ENCODE results near the gene NEU2. TPM values are rescaled to one million over a fixed set of nuclear protein-coding genes. Genes with fewer than 3 reads are reported as not detected.

The NEU2 gene
- total RNA-seq, 2 donors from 2014 or later, result not detected

DNA sequence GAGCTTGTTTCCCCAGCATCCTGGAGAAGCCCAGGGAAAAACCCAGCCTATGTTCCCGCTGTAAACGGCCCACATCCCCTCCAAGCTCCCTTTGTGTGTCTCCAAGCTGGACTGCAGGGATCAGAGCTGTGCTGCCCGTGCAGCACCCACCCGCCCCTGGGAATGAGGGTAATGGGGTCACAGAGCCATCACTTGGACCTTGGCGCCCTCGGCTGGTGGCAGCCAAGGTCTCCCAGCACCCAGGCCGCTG is 27.0 kb downstream of the NEU2 start:
- H3K9ac ChIP-seq (ENCODE audit: extremely low read depth, low read length, poor library complexity, severe bottlenecking), result no peak overlapping the region
- no peaks in the 10 kb centered on the region for H3K9me3 ChIP-seq (ENCODE audit: control insufficient read depth, low read length)
- Mint-ChIP-seq H3K9me3 (no peaks in the 10 kb centered on the region), H3K27me3 (ENCODE audit: insufficient read depth) (peaks cover 13% of the 10 kb centered on the region), H3K27ac (no peak overlapping the region), H3K4me1 (no peaks in the 10 kb centered on the region), H3K36me3 (ENCODE audit: low read depth) (no peaks in the 10 kb centered on the region), H3K4me3 (no peak overlapping the region)
- peaks cover 2% of the 10 kb centered on the region for H3K27me3 ChIP-seq (ENCODE audit: control insufficient read depth, insufficient read depth, low read length, poor library complexity, severe bottlenecking)
- H3K27ac ChIP-seq (ENCODE audit: low read depth, low read length), result no peak overlapping the region
- no peaks in the 10 kb centered on the region for H3K36me3 ChIP-seq (ENCODE audit: control insufficient read depth, insufficient read depth, low read length)
- DNase-seq, result peak; percentile 72
- peaks cover 4% of the 10 kb centered on the region for H3K4me1 ChIP-seq (ENCODE audit: control insufficient read depth, insufficient read depth, low read length)
- TF ChIP-seq, protein P1, sequence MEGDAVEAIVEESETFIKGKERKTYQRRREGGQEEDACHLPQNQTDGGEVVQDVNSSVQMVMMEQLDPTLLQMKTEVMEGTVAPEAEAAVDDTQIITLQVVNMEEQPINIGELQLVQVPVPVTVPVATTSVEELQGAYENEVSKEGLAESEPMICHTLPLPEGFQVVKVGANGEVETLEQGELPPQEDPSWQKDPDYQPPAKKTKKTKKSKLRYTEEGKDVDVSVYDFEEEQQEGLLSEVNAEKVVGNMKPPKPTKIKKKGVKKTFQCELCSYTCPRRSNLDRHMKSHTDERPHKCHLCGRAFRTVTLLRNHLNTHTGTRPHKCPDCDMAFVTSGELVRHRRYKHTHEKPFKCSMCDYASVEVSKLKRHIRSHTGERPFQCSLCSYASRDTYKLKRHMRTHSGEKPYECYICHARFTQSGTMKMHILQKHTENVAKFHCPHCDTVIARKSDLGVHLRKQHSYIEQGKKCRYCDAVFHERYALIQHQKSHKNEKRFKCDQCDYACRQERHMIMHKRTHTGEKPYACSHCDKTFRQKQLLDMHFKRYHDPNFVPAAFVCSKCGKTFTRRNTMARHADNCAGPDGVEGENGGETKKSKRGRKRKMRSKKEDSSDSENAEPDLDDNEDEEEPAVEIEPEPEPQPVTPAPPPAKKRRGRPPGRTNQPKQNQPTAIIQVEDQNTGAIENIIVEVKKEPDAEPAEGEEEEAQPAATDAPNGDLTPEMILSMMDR (conservative IDR thresholded peaks at IDR 0.05), result no peak
- WGBS, 2 experiments (ENCODE audit: insufficient coverage in 1 of 2, insufficient read length in 1 of 2), result 88% methylated on average over 7 of the region's 7 CpGs; no CpG with 5 or more reads in 1 of the 2 experiments
- H3K4me3 ChIP-seq (ENCODE audit: low read length), result no peak overlapping the region

DNA sequence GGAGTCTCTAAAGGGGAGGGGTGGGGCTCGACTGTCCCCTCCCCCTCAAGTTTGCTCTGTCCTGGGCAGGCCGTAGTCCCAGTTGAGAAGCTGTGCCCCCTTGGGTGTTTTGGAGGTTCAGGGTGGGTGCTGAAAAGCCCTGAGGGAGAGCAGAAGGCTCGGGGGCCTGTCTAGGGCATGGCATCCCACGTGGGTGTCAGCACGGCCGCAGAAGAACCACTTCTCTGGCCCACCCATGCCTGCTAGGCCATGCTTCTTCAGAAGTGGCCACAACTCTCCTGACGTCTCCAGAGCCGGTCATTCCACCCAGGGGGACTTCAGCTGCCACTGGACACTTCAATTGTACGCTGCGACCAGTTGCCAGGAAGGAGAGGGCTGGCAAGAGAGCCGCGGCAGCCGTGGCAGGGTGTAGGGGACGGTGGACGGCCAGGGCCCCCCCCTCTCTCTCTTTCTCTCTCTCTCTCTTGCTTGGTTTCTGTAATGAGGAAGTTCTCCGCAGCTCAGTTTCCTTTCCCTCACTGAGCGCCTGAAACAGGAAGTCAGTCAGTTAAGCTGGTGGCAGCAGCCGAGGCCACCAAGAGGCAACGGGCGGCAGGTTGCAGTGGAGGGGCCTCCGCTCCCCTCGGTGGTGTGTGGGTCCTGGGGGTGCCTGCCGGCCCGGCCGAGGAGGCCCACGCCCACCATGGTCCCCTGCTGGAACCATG is 27.5 kb downstream of the NEU2 start, which contains the start of gene INPP5D:
TSS of gene INPP5D (plus strand) at position 546 of the 704 bp plus-strand sequence. CDS start at position 683, 137 bp downstream.
- H3K4me1 ChIP-seq (ENCODE audit: control insufficient read depth, insufficient read depth, low read length), result peaks cover 4% of the 10 kb centered on the region
- Mint-ChIP-seq H3K27ac (no peak within 1 kb of the TSS), H3K27me3 (ENCODE audit: insufficient read depth) (peaks cover 8% of the 10 kb centered on the region), H3K36me3 (ENCODE audit: low read depth) (no peaks in the 10 kb centered on the region), H3K9me3 (no peaks in the 10 kb centered on the region), H3K4me3 (no peak within 1 kb of the TSS), H3K4me1 (no peaks in the 10 kb centered on the region)
- no peak within 1 kb of the TSS for H3K27ac ChIP-seq (ENCODE audit: low read depth, low read length)
- TF ChIP-seq, protein P1 (conservative IDR thresholded peaks at IDR 0.05), result no peak
- no peak within 1 kb of the TSS for H3K4me3 ChIP-seq (ENCODE audit: low read length)
- no peak for DNase-seq
- no peak within 1 kb of the TSS for H3K9ac ChIP-seq (ENCODE audit: extremely low read depth, low read length, poor library complexity, severe bottlenecking)
- H3K9me3 ChIP-seq (ENCODE audit: control insufficient read depth, low read length), result no peaks in the 10 kb centered on the region
- no peaks in the 10 kb centered on the region for H3K27me3 ChIP-seq (ENCODE audit: control insufficient read depth, insufficient read depth, low read length, poor library complexity, severe bottlenecking)
- 84 to 85% methylated on average over 13 to 26 of the region's 26 CpGs for WGBS, 2 experiments (ENCODE audit: insufficient coverage in 1 of 2, insufficient read length in 1 of 2)
- H3K36me3 ChIP-seq (ENCODE audit: control insufficient read depth, insufficient read depth, low read length), result no peaks in the 10 kb centered on the region

DNA sequence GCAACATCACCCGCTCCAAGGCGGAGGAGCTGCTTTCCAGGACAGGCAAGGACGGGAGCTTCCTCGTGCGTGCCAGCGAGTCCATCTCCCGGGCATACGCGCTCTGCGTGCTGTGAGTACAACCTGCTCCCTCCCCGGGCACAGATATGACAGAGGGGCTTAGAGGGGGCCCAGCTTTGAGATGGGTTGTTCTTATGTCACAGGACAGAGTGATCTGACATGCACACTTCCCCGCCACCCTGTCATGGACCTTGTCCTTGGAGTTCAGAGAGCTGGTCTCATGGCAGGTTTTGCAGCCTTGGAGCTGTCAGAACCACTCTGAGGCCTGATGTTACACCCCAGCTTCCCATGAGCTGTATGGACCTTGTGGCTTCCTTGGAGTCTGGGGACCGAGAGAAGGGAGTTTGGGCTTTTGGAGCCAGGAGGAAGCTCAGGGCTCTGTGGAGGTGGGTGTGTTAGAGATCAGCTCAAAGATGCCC is 28.1 kb downstream of the NEU2 start:
- 97 to 100% methylated on average over 11 to 13 of the region's 13 CpGs for WGBS, 2 experiments (ENCODE audit: insufficient coverage in 1 of 2, insufficient read length in 1 of 2)
- no peak overlapping the region for H3K27ac ChIP-seq (ENCODE audit: low read depth, low read length)
- no peaks in the 10 kb centered on the region for H3K27me3 ChIP-seq (ENCODE audit: control insufficient read depth, insufficient read depth, low read length, poor library complexity, severe bottlenecking)
- peak; percentile 48 for DNase-seq
- no peak overlapping the region for H3K9ac ChIP-seq (ENCODE audit: extremely low read depth, low read length, poor library complexity, severe bottlenecking)
- Mint-ChIP-seq H3K9me3 (no peaks in the 10 kb centered on the region), H3K27me3 (ENCODE audit: insufficient read depth) (peaks cover 4% of the 10 kb centered on the region), H3K4me3 (no peak overlapping the region), H3K27ac (no peak overlapping the region), H3K4me1 (no peaks in the 10 kb centered on the region), H3K36me3 (ENCODE audit: low read depth) (no peaks in the 10 kb centered on the region)
- H3K4me3 ChIP-seq (ENCODE audit: low read length), result no peak overlapping the region
- TF ChIP-seq, protein P1 (conservative IDR thresholded peaks at IDR 0.05), result no peak
- no peaks in the 10 kb centered on the region for H3K36me3 ChIP-seq (ENCODE audit: control insufficient read depth, insufficient read depth, low read length)
- H3K9me3 ChIP-seq (ENCODE audit: control insufficient read depth, low read length), result no peaks in the 10 kb centered on the region
- peaks cover 4% of the 10 kb centered on the region for H3K4me1 ChIP-seq (ENCODE audit: control insufficient read depth, insufficient read depth, low read length)
